Type B pancreatic cell (in vitro differentiated cells): ENCODE measurements around the gene TMTC2. TPM values are rescaled to one million over a fixed set of nuclear protein-coding genes. Genes with fewer than 3 reads are reported as not detected.

ENCODE experiments used
- DNase-seq: peaks from one replicate; pipeline ENCODE4 v3.0.0; 2021; ENCODE audit warnings: mixed read lengths; ENCODE audit not compliant: unreplicated experiment; ENCODE audit errors: extremely low spot score
- H3K27ac Mint-ChIP-seq: 2 replicates; pipeline ENCODE4 v1.8.0; 2021; ENCODE audit warnings: mild to moderate bottlenecking, mixed read lengths
- H3K27me3 Mint-ChIP-seq: 2 replicates; pipeline ENCODE4 v1.8.0; 2021; ENCODE audit warnings: mixed read lengths
- H3K36me3 Mint-ChIP-seq: 2 replicates; pipeline ENCODE4 v1.8.0; 2021; ENCODE audit warnings: mixed read lengths
- H3K4me1 Mint-ChIP-seq: one replicate; pipeline ENCODE4 v1.8.0; 2021; ENCODE audit warnings: mixed read lengths; ENCODE audit not compliant: unreplicated experiment
- H3K4me3 Mint-ChIP-seq: 2 replicates; pipeline ENCODE4 v1.8.0; 2021; ENCODE audit warnings: mild to moderate bottlenecking, mixed read lengths
- H3K9me3 Mint-ChIP-seq: 2 replicates; pipeline ENCODE4 v1.8.0; 2021; ENCODE audit warnings: mixed read lengths
- total RNA-seq: library from RNA; stranded (reverse); gene quantifications from 2 replicates; pipeline ENCODE4 v1.2.1, GENCODE V29; 2021; ENCODE audit warnings: low replicate concordance
- TF ChIP-seq, protein P1 (sequence below): fragments of 200-600 bp; sonication (generic); conservative IDR thresholded peaks from 2 replicates; pipeline ENCODE4 v1.5.0; 2021; ENCODE audit warnings: antibody characterized with exemption, mild to moderate bottlenecking

TMTC2 gene
- total RNA-seq, 1 donor from 2014 or later = 31.0 TPM

DNA sequence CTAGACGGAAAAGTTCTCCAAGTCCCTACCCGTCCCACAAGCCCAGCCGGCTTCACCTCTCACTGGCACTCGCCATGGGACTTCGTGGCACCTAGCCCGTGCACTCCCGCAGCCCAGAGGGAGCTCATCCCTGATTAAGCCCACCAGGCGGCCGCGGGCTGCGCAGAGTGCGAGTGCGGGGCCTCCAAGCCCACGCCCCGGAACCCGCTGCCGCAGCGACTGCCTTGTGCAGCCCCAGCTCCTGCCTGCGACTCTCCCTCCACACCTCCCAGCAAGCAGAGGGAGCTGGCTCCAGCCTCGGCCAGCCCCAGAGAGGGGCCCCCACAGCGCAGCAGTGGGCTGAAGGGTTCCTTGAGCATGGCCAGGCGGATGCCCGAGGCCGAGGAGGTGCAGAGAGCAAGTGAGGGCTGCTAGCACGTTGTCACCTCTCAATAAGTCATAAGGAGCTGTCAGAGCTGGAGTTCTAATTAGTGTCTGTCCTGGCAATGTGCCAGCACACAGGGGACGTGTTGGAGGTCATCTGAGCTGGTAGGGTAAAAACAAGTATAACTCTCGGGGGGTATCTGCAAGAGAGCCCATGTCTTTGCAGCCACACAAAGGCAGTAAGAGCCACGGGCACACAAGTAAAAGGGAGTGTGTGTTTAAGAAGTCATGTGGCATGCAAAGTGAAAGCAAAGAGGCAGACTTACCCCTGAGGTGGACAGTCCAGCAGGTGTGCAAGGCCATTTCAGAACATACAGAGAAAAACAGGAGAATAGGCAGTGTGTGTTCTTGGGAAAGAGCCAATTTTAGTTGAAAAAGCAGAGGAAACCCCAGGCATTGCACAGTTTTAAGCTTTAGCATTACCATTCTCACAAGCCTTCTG, 27.1 kb upstream of the TMTC2 start:
- Mint-ChIP-seq H3K27me3 (no peaks in the 10 kb centered on the region), H3K27ac (no peak overlapping the region), H3K36me3 (no peaks in the 10 kb centered on the region), H3K9me3 (no peaks in the 10 kb centered on the region), H3K4me3 (no peak overlapping the region), H3K4me1 (peaks cover 26% of the 10 kb centered on the region)
- no peak for DNase-seq
- TF ChIP-seq, protein P1, sequence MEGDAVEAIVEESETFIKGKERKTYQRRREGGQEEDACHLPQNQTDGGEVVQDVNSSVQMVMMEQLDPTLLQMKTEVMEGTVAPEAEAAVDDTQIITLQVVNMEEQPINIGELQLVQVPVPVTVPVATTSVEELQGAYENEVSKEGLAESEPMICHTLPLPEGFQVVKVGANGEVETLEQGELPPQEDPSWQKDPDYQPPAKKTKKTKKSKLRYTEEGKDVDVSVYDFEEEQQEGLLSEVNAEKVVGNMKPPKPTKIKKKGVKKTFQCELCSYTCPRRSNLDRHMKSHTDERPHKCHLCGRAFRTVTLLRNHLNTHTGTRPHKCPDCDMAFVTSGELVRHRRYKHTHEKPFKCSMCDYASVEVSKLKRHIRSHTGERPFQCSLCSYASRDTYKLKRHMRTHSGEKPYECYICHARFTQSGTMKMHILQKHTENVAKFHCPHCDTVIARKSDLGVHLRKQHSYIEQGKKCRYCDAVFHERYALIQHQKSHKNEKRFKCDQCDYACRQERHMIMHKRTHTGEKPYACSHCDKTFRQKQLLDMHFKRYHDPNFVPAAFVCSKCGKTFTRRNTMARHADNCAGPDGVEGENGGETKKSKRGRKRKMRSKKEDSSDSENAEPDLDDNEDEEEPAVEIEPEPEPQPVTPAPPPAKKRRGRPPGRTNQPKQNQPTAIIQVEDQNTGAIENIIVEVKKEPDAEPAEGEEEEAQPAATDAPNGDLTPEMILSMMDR = no peak

DNA sequence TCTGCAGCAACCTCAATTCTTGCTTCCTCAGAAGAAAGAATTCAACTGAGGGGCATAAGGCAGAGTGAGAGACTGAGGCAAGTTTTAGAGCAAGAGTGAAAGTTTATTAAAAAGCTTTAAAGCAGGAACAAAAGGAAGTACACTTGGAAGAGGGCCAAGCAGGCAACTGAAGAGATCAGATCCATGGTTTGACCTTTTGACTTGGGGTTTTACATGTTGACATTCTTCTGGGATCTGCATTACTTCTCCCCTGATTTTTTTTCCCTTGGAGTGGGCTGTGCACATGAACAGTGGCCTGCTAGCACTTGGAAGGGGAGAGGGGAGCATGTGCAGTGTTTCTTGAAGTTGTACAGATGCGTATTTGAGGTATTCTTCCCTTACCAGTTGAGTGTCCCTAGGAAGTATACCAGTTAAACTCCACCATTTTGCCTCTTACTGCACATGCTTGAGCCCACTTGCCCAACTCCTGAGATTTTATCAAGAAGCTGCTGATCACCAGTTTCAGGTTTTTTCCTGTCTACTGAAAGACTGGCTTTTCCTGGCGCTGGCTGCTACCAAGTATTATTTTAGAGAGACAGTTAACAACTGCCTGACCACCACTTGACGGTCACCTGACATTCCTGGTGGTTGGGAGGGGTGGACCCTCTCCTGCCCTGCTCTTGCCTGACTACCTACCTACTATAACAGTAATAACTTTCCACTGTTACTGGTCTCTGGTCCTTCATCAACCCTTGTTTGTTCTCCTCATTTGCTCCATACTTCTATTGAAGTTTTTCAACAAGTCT, 26.0 kb upstream of the TMTC2 start:
- Mint-ChIP-seq H3K4me1 (peaks cover 26% of the 10 kb centered on the region), H3K4me3 (no peak overlapping the region), H3K27me3 (no peaks in the 10 kb centered on the region), H3K27ac (no peak overlapping the region), H3K9me3 (no peaks in the 10 kb centered on the region), H3K36me3 (no peaks in the 10 kb centered on the region)
- TF ChIP-seq, protein P1 = no peak
- DNase-seq = no peak

DNA sequence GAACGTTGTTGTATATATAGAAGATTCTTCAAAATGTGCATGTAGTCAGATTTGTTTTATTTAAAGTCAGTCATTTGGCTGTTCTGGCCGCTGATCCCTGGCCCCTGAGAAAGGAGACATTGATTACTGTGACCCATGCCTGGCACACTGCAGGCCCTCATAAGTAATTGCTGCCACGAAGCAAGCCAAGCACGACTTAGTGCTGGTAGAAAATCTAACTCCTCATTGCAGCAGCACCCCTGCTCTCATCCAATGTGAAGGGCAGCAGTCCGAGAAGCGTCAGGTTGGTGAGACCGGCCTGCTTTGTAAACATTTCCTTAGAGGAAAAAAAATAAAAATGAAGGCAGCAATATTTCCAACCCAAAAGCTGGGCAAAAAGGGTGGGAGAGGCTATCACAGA, 22.8 kb upstream of the TMTC2 start:
- no peak overlapping the region for H3K4me3 Mint-ChIP-seq
- H3K27ac Mint-ChIP-seq = no peak overlapping the region
- H3K9me3 Mint-ChIP-seq = no peaks in the 10 kb centered on the region
- TF ChIP-seq, protein P1 = no peak
- DNase-seq = no peak
- H3K4me1 Mint-ChIP-seq = peaks cover 33% of the 10 kb centered on the region
- H3K36me3 Mint-ChIP-seq = no peaks in the 10 kb centered on the region
- no peaks in the 10 kb centered on the region for H3K27me3 Mint-ChIP-seq

DNA sequence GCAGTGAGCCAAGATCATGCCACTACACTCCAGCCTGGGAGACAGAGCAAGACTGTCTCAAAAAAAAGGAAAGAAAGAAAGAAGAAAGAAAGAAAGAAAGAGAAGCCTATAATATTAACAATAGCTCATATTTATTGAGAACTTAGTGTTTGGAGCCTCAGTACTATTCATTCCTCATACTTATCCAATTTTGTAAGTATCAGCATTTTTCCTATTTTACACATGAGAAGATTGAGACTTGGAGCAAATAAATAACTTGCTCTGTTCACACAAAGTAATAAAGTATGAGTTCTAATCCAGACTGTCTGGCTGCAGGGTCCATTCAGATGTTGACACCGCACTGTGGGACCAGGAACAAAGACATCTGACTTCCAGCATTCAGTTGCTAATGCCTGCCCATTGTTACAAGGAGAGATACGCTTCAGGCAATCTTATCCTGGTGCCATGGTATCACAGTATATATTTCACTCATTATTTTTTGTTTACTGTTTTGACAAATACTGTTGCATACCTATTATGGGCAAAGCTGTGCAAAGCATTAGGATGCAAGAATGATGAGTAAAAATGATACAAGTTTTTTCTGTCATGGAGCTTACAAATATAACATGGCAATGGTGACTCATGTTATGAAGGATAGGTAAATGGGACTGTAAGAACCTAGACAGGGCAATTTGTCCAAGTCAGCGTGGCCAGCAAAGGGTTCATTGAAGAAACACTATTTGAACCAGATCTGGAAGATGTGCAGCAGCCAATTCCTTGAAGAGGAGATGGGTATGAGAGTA, 21.4 kb upstream of the TMTC2 start:
- Mint-ChIP-seq H3K36me3 (no peaks in the 10 kb centered on the region), H3K4me1 (peaks cover 26% of the 10 kb centered on the region), H3K9me3 (no peaks in the 10 kb centered on the region), H3K27me3 (no peaks in the 10 kb centered on the region), H3K4me3 (no peak overlapping the region), H3K27ac (no peak overlapping the region)
- TF ChIP-seq, protein P1 = no peak
- no peak for DNase-seq

DNA sequence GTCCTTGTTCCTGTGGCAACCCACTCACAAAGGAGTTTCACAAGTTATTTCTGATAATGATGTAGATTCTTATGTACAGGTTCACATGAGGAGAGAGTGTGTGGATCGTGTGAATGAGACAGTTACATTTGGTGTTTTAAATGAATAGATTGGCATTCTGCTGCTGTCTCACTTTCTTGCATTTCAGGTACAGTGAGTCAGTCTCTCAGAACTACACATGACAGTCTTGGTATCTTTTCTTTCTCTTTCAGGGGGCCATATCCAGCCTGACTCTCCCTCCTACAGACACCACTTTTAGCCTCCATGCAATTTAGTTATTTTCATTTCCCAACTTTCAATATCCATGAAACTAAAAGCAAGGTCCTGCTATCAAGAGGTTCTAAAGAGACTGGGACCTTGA, 19.9 kb upstream of the TMTC2 start:
- DNase-seq = no peak
- H3K27me3 Mint-ChIP-seq = no peaks in the 10 kb centered on the region
- no peaks in the 10 kb centered on the region for H3K36me3 Mint-ChIP-seq
- H3K9me3 Mint-ChIP-seq = no peaks in the 10 kb centered on the region
- peaks cover 24% of the 10 kb centered on the region for H3K4me1 Mint-ChIP-seq
- H3K27ac Mint-ChIP-seq = no peak overlapping the region
- TF ChIP-seq, protein P1 = no peak
- H3K4me3 Mint-ChIP-seq = no peak overlapping the region
